ENCODE data around the gene FBXL3.

- TF ChIP-seq CTCF (IDR thresholded peaks at IDR 0.05; ENCODE audit: insufficient read depth, low read depth, low read length) (no peak), EZH2 (IDR thresholded peaks at IDR 0.05; ENCODE audit: insufficient read depth, low read length) (no peak)
These were observed 58.9 kb downstream of the FBXL3 start for GRCh38 chr13:76968041-76968440.
